H7 (cell line): ENCODE data around the gene SZRD1. TPM values are rescaled to one million over a fixed set of nuclear protein-coding genes. Genes with fewer than 3 reads are reported as not detected.
"Not testable (repeated sequence)": the region's sequence is repeated elsewhere in the genome, so short reads cannot be mapped to it uniquely, and the experiment has no call there.

Experiments used
- DNase-seq: peaks from one replicate; pipeline ENCODE4 v3.0.0; 2012
- H3K27me3 ChIP-seq: 2 replicates; pipeline ENCODE4 v1.6.0; 2011; ENCODE audit warnings: mild to moderate bottlenecking, low read length; ENCODE audit not compliant: control insufficient read depth, insufficient read depth
- H3K36me3 ChIP-seq: replicated peaks from 2 replicates; pipeline ENCODE4 v1.5.1; 2011; ENCODE audit warnings: low read length; ENCODE audit not compliant: control insufficient read depth, insufficient read depth
- H3K4me3 ChIP-seq: 2 replicates; pipeline ENCODE4 v1.5.1; 2011; ENCODE audit warnings: low read depth, mild to moderate bottlenecking, control low read depth, low read length, moderate library complexity; ENCODE audit not compliant: insufficient read depth
- total RNA-seq: library from RNA; depleted of rRNA; stranded (reverse); fragments of >200 nt; shearing (Covaris generic); gene quantifications from 2 replicates; pipeline ENCODE4 v1.2.3, GENCODE V29; 2014

Gene SZRD1
- total RNA-seq, 1 experiment from 2014 or later = 124 TPM

DNA sequence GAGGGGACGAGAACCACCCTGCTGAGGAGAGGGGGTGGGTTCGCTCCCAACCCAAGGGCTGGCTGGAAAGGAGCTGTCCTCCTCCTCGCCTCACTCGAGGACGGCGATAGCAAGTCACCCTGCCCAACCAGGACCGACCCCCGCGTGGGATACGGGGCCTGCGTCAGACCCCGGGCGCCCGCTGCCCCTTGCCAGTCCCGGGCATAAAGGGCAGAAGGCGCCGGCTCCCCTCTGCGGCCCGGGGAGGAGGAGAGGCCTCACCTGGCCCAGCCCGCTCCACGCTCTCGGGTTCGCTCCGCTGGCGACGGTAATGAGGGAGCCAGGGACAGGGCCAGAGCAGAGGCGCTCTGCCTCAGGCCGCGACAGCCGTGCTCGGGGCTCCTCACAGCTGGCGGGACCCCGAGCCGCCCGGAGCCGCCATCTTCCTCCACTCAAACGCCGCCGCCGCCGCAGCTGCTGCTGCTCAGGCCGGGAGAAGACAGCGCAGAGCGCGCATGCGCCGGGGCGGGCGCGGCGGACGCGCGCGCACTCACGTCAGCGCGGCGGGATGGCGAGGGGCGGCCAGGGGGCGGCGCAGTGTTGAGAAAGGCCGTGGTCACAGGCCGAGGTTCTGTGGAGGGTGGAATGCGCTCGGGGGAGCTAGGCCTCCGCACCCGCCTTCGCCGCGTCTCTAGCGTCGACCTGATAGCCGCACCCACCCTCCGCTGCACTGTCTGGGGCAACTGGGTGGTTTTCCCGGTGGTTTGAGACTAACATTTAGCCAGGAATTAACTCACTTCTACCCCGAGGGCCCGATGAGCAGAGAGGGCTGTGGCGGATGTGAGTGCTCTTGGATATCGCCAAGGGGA, 14.8 kb upstream of the SZRD1 start, which contains the start of gene FBXO42:
Gene FBXO42 (minus strand): TSS at position 487 of the 848 bp plus-strand sequence. CDS start 37,062 bp downstream, outside the sequence.
- Histone ChIP-seq H3K36me3 (no peaks in the 10 kb centered on the region), H3K4me3 (peak within 1 kb of the TSS; percentile 92), H3K27me3 (no peaks in the 10 kb centered on the region)
- DNase-seq = peak; percentile 97

GRCh38 chr1:16352842-16353535, 14.1 kb upstream of the SZRD1 start:
- Histone ChIP-seq H3K4me3 (peak overlapping the region; percentile 92), H3K27me3 (no peaks in the 10 kb centered on the region), H3K36me3 (no peaks in the 10 kb centered on the region)
- peak; percentile 35 for DNase-seq

DNA sequence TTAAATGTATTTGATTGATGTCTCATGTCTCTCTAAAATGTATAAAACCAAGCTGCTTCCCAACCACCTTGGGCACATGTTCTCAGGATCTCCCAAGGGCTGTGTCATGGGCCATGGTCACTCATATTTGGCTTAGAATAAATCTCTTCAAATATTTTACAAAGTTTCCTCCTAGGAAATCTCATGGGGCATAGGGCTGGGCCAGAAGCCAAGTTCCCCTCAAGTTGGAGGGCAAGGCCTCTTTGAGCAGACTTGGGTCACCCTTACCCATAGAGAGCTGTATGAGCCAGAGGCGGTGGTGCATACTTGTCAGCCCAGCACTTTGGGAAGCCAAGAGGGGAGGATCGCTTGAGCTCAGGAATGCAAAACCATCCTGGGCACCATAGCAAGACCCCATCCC, 12.4 kb upstream of the SZRD1 start:
- H3K27me3 ChIP-seq = no peaks in the 10 kb centered on the region
- H3K4me3 ChIP-seq = no peak overlapping the region
- no peak for DNase-seq
- no peaks in the 10 kb centered on the region for H3K36me3 ChIP-seq

- Histone ChIP-seq H3K27me3 (no peaks in the 10 kb centered on the region), H3K4me3 (no peak overlapping the region), H3K36me3 (no peaks in the 10 kb centered on the region)
- DNase-seq = no peak
Measured at GRCh38 chr1:16356867-16357266, 10.2 kb upstream of the SZRD1 start.

DNA sequence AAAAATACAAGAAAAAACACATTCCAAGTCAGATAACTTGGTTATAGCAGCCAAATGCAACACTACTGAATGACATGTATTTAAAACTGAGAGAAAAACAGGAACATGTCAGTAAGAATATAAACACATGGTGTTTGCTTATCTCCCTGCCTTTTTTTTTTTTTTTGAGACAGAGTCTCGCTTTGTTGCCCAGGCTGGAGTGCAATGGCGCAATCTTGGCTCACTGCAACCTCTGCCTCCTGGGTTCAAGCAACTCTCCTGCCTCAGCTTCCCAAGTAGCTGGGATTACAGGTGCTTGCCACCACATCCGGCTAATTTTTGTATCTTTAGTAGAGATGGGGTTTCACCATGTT, 1.9 kb upstream of the SZRD1 start:
- not testable (repeated sequence) for H3K27me3 ChIP-seq, H3K4me3 ChIP-seq, DNase-seq

DNA sequence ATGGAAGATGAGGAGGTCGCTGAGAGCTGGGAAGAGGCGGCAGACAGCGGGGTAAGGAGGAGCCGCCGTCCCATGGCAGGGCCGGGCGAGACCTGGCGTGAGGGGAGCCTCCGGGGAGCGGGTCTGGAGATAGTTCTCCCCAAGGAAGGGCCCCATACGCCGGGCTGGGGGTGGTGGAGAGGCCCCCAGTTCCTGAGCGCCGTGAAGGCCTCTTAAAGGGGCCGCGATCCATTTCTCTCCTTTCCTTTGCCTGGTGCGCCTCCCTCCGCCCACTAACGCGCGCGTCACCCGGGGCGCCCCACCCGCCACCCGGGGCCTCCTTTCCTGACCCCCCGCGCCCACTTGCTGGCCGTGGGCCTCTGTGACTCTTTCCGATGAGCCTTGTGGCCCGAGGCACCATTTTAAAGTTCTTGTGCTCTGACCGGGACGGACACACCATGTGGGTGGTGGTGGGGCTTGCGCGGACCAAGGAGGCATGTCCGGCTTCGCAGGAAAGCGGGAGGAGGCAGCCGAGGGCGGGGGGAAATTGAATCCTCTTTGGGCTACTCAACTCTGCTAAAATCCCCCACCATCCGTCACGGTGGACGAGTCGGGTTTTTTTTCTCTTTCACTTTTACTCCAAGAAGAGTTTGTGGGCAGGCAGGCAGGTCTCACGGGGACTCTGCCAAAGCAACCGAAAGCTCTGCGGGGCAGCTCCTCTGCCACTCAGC, 371 bp downstream of the SZRD1 start:
- Histone ChIP-seq H3K36me3 (no peaks in the 10 kb centered on the region), H3K4me3 (peak overlapping the region; percentile 98), H3K27me3 (no peaks in the 10 kb centered on the region)
- DNase-seq = peak; percentile 83

More for the DNA sequence above, 1.9 kb upstream of the SZRD1 start:
- H3K36me3 ChIP-seq = not testable (repeated sequence)

DNA sequence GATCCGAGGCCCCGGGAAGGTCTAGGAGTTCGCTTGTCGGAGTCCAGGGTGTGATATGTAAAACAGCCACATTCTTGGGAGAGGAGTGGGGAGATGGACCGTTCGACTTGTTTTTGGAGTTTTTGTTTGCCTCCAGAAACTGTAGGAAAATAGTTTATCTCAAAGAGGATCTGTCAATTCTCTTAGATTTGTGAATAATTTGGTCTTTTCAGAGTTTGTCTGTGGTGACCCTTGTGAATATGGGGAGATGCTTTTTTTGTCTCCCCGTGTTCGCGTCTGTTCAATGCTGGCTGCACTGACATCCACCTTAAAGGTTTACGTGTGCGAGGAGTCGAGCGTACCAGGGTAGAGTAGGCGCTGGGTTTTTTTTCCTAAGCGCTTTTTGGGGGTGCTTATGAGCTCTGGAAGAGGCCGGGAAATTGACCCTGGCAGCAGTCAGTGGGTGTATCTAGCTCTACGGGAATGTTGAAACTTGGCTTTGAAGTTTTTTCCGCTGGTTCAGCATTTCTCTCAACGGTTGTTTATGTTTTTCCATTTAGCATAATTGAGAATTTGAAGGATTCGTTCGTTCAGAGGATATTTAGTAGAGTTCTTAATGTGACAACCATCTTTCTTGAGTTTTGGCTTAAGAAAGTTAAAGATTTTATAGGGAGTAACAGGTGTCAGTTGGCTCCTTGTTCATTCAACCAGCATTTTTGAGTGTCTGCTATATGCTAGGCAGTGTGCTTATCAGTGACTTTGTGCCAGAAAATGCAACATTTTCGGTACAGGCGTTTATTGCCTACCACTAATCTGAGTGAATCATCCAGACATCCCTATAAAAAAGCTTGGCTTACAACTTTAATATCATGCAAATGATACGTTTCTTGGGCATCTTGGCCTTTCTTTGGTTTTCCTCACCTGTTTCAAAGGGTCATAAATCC, 1.2 kb downstream of the SZRD1 start:
- peak; percentile 80 for DNase-seq
- no peaks in the 10 kb centered on the region for H3K27me3 ChIP-seq
- H3K36me3 ChIP-seq = 0 out of 2 replicates have a peak, but pooled peaks cover 1% of the 10 kb centered on the region

GRCh38 chr1:16369821-16370220, 2.8 kb downstream of the SZRD1 start:
- H3K36me3 ChIP-seq = 0 out of 2 replicates have a peak, but pooled peaks cover 1% of the 10 kb centered on the region
- DNase-seq = no peak
- H3K4me3 ChIP-seq = no peak overlapping the region
- no peaks in the 10 kb centered on the region for H3K27me3 ChIP-seq

More for the DNA sequence above, 1.2 kb downstream of the SZRD1 start:
- H3K4me3 ChIP-seq = peak overlapping the region; percentile 98

DNA sequence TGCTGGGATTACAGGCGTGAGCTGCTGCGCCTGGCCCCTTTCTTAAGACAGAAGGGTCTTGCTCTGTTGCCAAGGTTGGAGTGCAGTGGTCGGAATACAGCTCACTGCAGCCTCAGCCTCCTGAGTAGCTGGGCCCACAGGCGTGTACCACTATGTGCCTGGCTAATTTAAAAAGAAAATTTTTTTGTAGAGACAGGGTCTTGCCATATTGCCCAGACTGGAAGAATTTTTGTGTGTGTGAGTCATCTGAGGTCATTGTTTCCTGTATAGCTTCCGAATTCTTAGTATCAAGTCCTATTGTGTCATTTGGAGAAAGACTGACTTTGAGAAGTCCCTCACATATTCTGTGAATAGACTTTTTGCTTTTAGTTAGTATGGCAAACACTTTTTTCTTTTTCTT, 4.7 kb downstream of the SZRD1 start:
- Histone ChIP-seq H3K4me3 (no peak overlapping the region), H3K27me3 (no peaks in the 10 kb centered on the region), H3K36me3 (peaks cover 1% of the 10 kb centered on the region; the same call in 1 of the 2 replicates)
- no peak for DNase-seq

DNA sequence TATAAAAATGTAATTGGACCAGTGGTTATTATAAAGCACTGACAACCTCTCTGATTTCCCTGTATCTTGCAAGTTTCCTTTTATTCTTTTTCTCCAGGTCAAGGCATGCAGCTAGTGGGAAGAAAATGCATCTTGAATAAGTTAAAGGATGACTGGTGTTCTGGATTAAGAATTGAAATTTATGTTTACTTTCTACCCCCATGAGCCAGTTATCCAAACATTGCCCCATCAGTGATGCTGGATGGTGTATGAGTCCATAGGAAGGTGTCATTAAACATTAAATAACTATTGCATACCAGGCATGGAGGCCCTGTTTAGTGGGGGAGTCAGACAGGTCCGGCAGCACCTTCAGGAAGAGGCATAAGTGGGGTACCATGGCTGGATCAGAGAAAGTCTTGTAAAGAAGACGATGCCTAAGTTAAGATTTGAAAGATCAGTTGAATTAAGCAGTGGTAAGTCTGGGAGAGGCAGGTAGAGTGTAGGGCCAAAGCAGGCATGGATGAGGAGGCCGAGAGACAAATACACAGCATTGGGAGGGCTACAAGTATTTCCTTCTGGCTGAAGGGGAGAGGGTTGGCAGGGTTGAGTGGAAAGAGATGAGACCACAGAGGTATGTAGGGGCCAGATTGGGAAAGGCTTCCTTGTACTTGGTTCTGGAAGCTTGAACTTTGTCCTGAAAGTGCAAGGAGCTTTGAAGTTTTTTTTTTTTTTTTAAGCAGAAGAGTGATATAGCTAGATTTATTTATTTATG, 5.7 kb downstream of the SZRD1 start:
- Histone ChIP-seq H3K27me3 (no peaks in the 10 kb centered on the region), H3K4me3 (no peak overlapping the region), H3K36me3 (peaks cover 1% of the 10 kb centered on the region; the same call in 1 of the 2 replicates)
- no peak for DNase-seq

DNA sequence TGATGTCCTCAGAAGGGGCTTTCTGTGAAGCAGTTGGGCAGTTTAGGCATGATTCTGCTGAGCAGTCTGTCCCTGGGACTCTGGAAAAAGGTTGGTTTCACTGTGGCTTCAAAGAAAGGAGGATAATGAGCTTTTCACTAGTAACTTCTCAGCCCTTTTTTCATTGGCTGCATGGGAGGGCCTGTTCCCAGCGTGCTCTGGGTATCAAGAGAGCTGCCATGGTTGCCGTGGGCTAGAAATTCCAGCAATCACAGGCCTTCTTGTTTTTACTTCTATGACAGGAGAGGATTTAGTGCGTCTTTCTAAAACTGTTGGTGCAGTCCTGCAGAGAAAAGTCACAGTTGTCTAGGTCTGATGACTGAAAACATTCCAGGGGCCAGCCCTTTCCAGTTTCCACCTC, 7.2 kb downstream of the SZRD1 start:
- H3K4me3 ChIP-seq = no peak overlapping the region
- no peaks in the 10 kb centered on the region for H3K27me3 ChIP-seq
- peaks cover 1% of the 10 kb centered on the region; the same call in 1 of the 2 replicates for H3K36me3 ChIP-seq
- DNase-seq = no peak

DNA sequence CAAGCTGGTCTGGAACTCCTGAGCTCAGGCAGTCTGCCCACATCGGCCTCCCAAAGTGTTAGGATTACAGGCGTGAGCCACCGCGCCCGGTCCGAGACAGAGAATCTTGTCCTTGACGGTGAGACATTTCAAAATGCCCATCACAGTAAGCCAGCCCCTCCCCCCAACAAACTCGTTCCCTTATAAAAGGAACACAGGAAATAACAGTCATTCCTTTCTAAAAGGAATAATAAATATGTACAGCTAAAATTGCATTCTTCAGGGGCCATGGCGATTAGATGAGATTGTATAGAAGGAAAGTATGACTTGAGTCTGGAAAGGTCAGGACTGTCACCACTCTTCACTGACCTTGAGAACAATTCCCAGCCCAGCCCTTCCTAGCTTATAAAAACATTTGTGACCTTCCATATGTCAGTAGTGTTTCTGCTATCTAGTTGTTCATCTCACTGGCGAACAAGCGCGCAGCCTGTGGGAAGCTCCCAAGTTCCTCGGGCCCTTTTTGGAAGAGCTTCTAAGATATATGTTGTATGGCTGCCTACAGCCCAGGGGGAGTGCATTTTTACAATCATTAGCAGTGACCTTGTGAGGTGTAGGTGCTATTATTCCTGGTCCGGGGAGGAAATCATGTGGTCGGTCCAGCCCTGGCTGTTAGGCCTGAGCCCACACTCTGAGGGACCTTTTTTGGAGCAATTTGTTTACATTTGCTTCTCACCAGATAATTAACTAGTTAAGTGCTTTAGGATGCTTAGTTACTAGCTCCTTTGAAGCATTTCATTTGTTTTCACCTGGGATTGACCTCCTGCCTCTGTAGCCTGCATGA, 8.7 kb downstream of the SZRD1 start:
- Histone ChIP-seq H3K36me3 (peaks cover 1% of the 10 kb centered on the region; the same call in 1 of the 2 replicates), H3K27me3 (no peaks in the 10 kb centered on the region), H3K4me3 (no peak overlapping the region)
- DNase-seq = no peak
